CD14-positive monocyte (primary cell): ENCODE data around the gene CRTC2. TPM values are rescaled to one million over a fixed set of nuclear protein-coding genes. Genes with fewer than 3 reads are reported as not detected.

Source experiments
- DNase-seq, 3 donors: peaks; one replicate each; pipeline ENCODE4 v3.0.0-alpha.2; 2011 to 2022
- H2AFZ ChIP-seq: 2 replicates; pipeline ENCODE4 v1.6.0; 2012; ENCODE audit warnings: mild to moderate bottlenecking, low read depth, low read length, inconsistent platforms; ENCODE audit not compliant: insufficient read depth, poor library complexity, severe bottlenecking
- H3K27ac ChIP-seq, 2 donors: 1 replicate in 1 of 2; 2 replicates in 1 of 2; pipeline ENCODE4 v1.5.1; 2012 to 2013; ENCODE audit warnings: low read length in 2 of 2, control low read depth in 1 of 2, inconsistent platforms in 1 of 2, low read depth in 1 of 2, mild to moderate bottlenecking in 1 of 2
- H3K27me3 ChIP-seq, 2 donors: one replicate each; pipeline versions ENCODE4 v1.6.0 to v1.6.1; 2011 to 2013; ENCODE audit warnings: low read length in 2 of 2; ENCODE audit not compliant: control insufficient read depth in 2 of 2, insufficient read depth in 2 of 2
- H3K36me3 ChIP-seq, 2 donors: replicated peaks in 1 of 2; 1 replicate in 1 of 2; 2 replicates in 1 of 2; pipeline versions ENCODE4 v1.5.1 to v1.6.1; 2012 to 2013; ENCODE audit warnings: low read length in 2 of 2, control low read depth in 1 of 2, inconsistent platforms in 1 of 2, mild to moderate bottlenecking in 1 of 2; ENCODE audit not compliant: insufficient read depth in 2 of 2, control insufficient read depth in 1 of 2
- H3K4me1 ChIP-seq, 2 donors: 1 replicate in 1 of 2; 2 replicates in 1 of 2; pipeline versions ENCODE4 v1.5.1 to v1.6.1; 2012 to 2013; ENCODE audit warnings: low read length in 2 of 2, control low read depth in 1 of 2, inconsistent platforms in 1 of 2, mild to moderate bottlenecking in 1 of 2, moderate library complexity in 1 of 2; ENCODE audit not compliant: insufficient read depth in 2 of 2, control insufficient read depth in 1 of 2
- H3K4me2 ChIP-seq: replicated peaks from 2 replicates; pipeline ENCODE3; 2012; ENCODE audit warnings: low read length, moderate library complexity, mild to moderate bottlenecking; ENCODE audit not compliant: poor library complexity, severe bottlenecking; ENCODE audit errors: extremely low read depth
- H3K4me3 ChIP-seq, 3 experiments: fragments of 200-600 bp in 1 of 3; sonication (generic) in 1 of 3; replicated peaks in 1 of 3; 1 replicate in 2 of 3; 2 replicates in 1 of 3; pipeline ENCODE4 v1.5.1; 2011 to 2013; ENCODE audit warnings: low read length in 3 of 3, mild to moderate bottlenecking in 3 of 3, control low read depth in 2 of 3, low read depth in 2 of 3, inconsistent platforms in 1 of 3, moderate library complexity in 1 of 3
- H3K79me2 ChIP-seq: 2 replicates; pipeline ENCODE4 v1.6.0; 2012; ENCODE audit warnings: mild to moderate bottlenecking, control low read depth, inconsistent platforms, low read length, moderate library complexity; ENCODE audit not compliant: insufficient read depth
- H3K9ac ChIP-seq: 2 replicates; pipeline ENCODE4 v1.6.0; 2017; ENCODE audit warnings: low read length, mild to moderate bottlenecking; ENCODE audit not compliant: insufficient read depth, poor library complexity, severe bottlenecking
- H3K9me3 ChIP-seq, 2 donors: replicated peaks in 1 of 2; 1 replicate in 1 of 2; 2 replicates in 1 of 2; pipeline versions ENCODE4 v1.5.1 to v1.6.1; 2012 to 2013; ENCODE audit warnings: low read length in 2 of 2, control low read depth in 1 of 2; ENCODE audit not compliant: control insufficient read depth in 1 of 2, insufficient read depth in 1 of 2
- H4K20me1 ChIP-seq: 2 replicates; pipeline ENCODE4 v1.6.0; 2012; ENCODE audit warnings: mild to moderate bottlenecking, low read length, control low read depth, moderate library complexity; ENCODE audit not compliant: insufficient read depth
- H3K27ac Mint-ChIP-seq, 7 donors: one replicate each; pipeline ENCODE4 v1.8.0; 2020; ENCODE audit warnings: mild to moderate bottlenecking in 7 of 7, mixed read lengths in 7 of 7, moderate library complexity in 6 of 7, inconsistent platforms in 2 of 7
- H3K27me3 Mint-ChIP-seq, 3 donors: one replicate each; pipeline ENCODE4 v1.8.0; 2021 to 2022; ENCODE audit warnings: low read depth in 3 of 3, mild to moderate bottlenecking in 3 of 3, mixed read lengths in 3 of 3, moderate library complexity in 3 of 3, inconsistent platforms in 1 of 3
- H3K36me3 Mint-ChIP-seq, 2 donors: one replicate each; pipeline ENCODE4 v1.8.0; 2020; ENCODE audit warnings: mixed read lengths in 2 of 2, inconsistent platforms in 1 of 2, mild to moderate bottlenecking in 1 of 2
- H3K4me1 Mint-ChIP-seq: one replicate; pipeline ENCODE4 v1.8.0; 2020; ENCODE audit warnings: mild to moderate bottlenecking, mixed read lengths
- H3K4me3 Mint-ChIP-seq, 2 donors: one replicate each; pipeline ENCODE4 v1.8.0; 2020; ENCODE audit warnings: mild to moderate bottlenecking in 2 of 2, mixed read lengths in 2 of 2, moderate library complexity in 1 of 2
- H3K9me3 Mint-ChIP-seq, 7 donors: one replicate each; pipeline ENCODE4 v1.8.0; 2020 to 2022; ENCODE audit warnings: mixed read lengths in 7 of 7, mild to moderate bottlenecking in 6 of 7, moderate library complexity in 6 of 7, inconsistent platforms in 2 of 7
- WGBS: methylation state at CpG from one replicate; pipeline ENCODE4 v1.1.5; 2013; ENCODE audit warnings: missing lambda C conversion rate; ENCODE audit not compliant: insufficient coverage; 5-methylcytosine and 5-hydroxymethylcytosine counted together
- intact Hi-C, 2 donors: fragments of 100-400 bp; cut with micrococcal nuclease; formaldehyde crosslinking; loops; one replicate each; pipeline versions ENCODE4 v1.15.0 to v1.15.1; 2023
- polyA plus RNA-seq, 3 donors: library from polyadenylated mRNA; depleted of rRNA in 1 of 3; unstranded in 2 of 3; stranded (reverse) in 1 of 3; fragments of 300-500 nt in 2 of 3; fragments of >200 nt in 1 of 3; fragmentation: Illumina TruSeq in 2 of 3; gene quantifications; 1 replicate in 2 of 3; 2 replicates in 1 of 3; pipeline ENCODE4 v1.2.3, GENCODE V29; 2012 to 2021
- TF ChIP-seq, protein P1 (sequence below): fragments of 200-600 bp; IDR thresholded peaks from one replicate; pipeline ENCODE4 v1.8.0; 2022; ENCODE audit warnings: antibody characterized with exemption, mild to moderate bottlenecking

CRTC2 gene
- polyA plus RNA-seq, 3 donors: 13.7 to 86.0 (median 21.2) TPM

DNA sequence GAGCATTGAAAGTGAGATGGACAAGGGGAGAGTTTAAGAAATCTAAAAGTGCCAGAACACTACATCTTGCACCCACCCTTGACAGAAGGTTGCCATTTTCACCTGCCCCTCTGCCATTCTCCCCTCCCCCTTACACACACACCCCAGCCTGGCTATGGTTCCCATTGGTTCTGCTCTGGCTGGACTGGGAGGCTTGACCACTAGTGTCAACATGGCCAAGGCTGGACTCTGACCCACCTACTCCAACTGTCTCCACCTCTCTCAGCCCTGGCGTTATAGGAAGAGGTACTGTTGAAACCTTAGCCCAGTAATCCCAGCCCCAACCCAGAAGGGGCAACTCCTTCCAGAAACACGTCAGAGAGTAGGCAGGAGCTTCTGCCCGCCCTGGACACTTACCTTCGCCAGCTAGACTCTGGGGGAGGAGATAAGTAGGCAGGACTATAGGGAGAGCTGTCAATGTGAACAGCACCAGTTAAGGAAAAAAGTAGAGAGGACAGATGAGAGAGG is 4.5 kb downstream of the CRTC2 start:
- peak overlapping the region in 4 of 7 donors; percentile 27 to 43 (median 36) for H3K27ac Mint-ChIP-seq
- H3K36me3 Mint-ChIP-seq: peaks cover 52 to 62% of the 10 kb centered on the region in 2 donors
- Histone ChIP-seq H3K36me3 (peaks cover 57 to 61% of the 10 kb centered on the region in 2 donors), H3K27me3 (no peaks in the 10 kb centered on the region), H3K4me2 (no peak overlapping the region), H4K20me1 (peaks cover 69% of the 10 kb centered on the region), H3K4me1 (peaks cover 20 to 26% of the 10 kb centered on the region in 2 donors), H3K9ac (no peak overlapping the region), H3K4me3 (no peak overlapping the region), H3K27ac (peak overlapping the region in 1 of 2 donors; percentile 1), H3K9me3 (no peaks in the 10 kb centered on the region), H2AFZ (no peak overlapping the region), H3K79me2 (peaks cover 71% of the 10 kb centered on the region)
- peaks cover 0 to 4% (median 0%) of the 10 kb centered on the region in 7 donors for H3K9me3 Mint-ChIP-seq
- H3K27me3 Mint-ChIP-seq: peaks cover 0 to 2% (median 1%) of the 10 kb centered on the region in 3 donors
- no CpG with 5 or more reads among the region's 4 CpGs for WGBS
- intact Hi-C loops: no loop called here
- TF ChIP-seq, protein P1, sequence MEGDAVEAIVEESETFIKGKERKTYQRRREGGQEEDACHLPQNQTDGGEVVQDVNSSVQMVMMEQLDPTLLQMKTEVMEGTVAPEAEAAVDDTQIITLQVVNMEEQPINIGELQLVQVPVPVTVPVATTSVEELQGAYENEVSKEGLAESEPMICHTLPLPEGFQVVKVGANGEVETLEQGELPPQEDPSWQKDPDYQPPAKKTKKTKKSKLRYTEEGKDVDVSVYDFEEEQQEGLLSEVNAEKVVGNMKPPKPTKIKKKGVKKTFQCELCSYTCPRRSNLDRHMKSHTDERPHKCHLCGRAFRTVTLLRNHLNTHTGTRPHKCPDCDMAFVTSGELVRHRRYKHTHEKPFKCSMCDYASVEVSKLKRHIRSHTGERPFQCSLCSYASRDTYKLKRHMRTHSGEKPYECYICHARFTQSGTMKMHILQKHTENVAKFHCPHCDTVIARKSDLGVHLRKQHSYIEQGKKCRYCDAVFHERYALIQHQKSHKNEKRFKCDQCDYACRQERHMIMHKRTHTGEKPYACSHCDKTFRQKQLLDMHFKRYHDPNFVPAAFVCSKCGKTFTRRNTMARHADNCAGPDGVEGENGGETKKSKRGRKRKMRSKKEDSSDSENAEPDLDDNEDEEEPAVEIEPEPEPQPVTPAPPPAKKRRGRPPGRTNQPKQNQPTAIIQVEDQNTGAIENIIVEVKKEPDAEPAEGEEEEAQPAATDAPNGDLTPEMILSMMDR: no peak
- no peak for DNase-seq
- H3K4me1 Mint-ChIP-seq: peaks cover 33% of the 10 kb centered on the region
- H3K4me3 Mint-ChIP-seq: no peak overlapping the region

DNA sequence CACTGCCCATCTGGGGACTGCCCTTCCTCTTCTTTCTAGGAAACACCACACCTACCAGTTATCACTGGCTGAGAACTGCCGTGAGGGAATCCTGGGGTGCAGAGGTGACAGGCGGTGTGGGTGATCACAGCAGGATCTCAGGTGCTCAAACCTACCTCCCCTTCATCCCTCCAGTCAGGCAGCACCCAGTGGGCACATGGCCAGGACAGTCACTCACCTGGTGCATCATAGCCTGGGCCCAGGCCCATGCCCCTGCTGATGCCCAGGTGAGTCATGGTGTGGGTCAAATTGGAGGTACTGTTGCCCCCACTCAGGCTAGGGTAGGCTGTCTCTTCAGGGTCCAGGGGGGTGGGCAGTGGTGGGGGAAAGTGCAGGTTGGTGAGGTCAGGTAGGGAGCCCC is 6.6 kb downstream of the CRTC2 start:
- H3K4me2 ChIP-seq: no peak overlapping the region
- Mint-ChIP-seq H3K9me3 (no peaks in the 10 kb centered on the region), H3K4me3 (no peak overlapping the region), H3K27ac (peak overlapping the region in 2 of 7 donors; percentile 44 to 69), H3K4me1 (peaks cover 41% of the 10 kb centered on the region), H3K36me3 (peaks cover 65 to 76% of the 10 kb centered on the region in 2 donors), H3K27me3 (peaks cover 0 to 2% (median 1%) of the 10 kb centered on the region in 3 donors)
- WGBS: 100% methylated on average over 2 of the region's 2 CpGs
- TF ChIP-seq, protein P1: no peak
- no peaks in the 10 kb centered on the region for H3K27me3 ChIP-seq
- H3K4me1 ChIP-seq: peaks cover 29 to 32% of the 10 kb centered on the region in 2 donors
- no peak for DNase-seq
- peaks cover 70 to 75% of the 10 kb centered on the region in 2 donors for H3K36me3 ChIP-seq
- no peaks in the 10 kb centered on the region for H3K9me3 ChIP-seq
- H3K79me2 ChIP-seq: peaks cover 62% of the 10 kb centered on the region
- H3K9ac ChIP-seq: no peak overlapping the region
- H2AFZ ChIP-seq: no peak overlapping the region
- intact Hi-C loops: no loop called here
- H4K20me1 ChIP-seq: peaks cover 56% of the 10 kb centered on the region
- no peak overlapping the region for H3K4me3 ChIP-seq
- no peak overlapping the region for H3K27ac ChIP-seq
